BLaER1 treated with 17β-estradiol and CSF1 and Interleukin-3, amounts not matched to agents 10 nM and 100 nM (cell line): ENCODE data around the gene RPL32.

Experiments used
- H3K27ac ChIP-seq, 11 experiments: shearing (Covaris generic); formaldehyde crosslinking; 2 replicates each; pipeline ENCODE4 v1.8.1; 2022
- H3K27me3 ChIP-seq, 11 experiments: shearing (Covaris generic); formaldehyde crosslinking; 2 replicates each; pipeline ENCODE4 v1.8.1; 2022
- H3K36me3 ChIP-seq, 11 experiments: shearing (Covaris generic); formaldehyde crosslinking; 2 replicates each; pipeline ENCODE4 v1.8.1; 2022
- H3K4me1 ChIP-seq, 10 experiments: shearing (Covaris generic); formaldehyde crosslinking; 2 replicates each; pipeline ENCODE4 v1.8.1; 2022
- H3K4me2 ChIP-seq, 11 experiments: shearing (Covaris generic); formaldehyde crosslinking; 2 replicates each; pipeline ENCODE4 v1.8.1; 2022
- H3K4me3 ChIP-seq, 10 experiments: shearing (Covaris generic); formaldehyde crosslinking; 2 replicates each; pipeline ENCODE4 v1.8.1; 2022
- H3K9ac ChIP-seq, 11 experiments: shearing (Covaris generic); formaldehyde crosslinking; 2 replicates each; pipeline ENCODE4 v1.8.1; 2022
- H3K9me3 ChIP-seq, 11 experiments: shearing (Covaris generic); formaldehyde crosslinking; replicated peaks in 1 of 11; 2 replicates each; pipeline ENCODE4 v1.8.1; 2022
- H4K20me1 ChIP-seq, 11 experiments: shearing (Covaris generic); formaldehyde crosslinking; 2 replicates each; pipeline ENCODE4 v1.8.1; 2022
- Cebpa-rat ChIP-seq, 11 experiments: shearing (Covaris generic); IDR thresholded peaks; 2 replicates each; pipeline ENCODE4 v1.8.1; 2022

The RPL32 gene

GRCh38 chr3:12839156-12839946 lies 2.0 kb downstream of the RPL32 start:
- H3K4me3 ChIP-seq, result peak overlapping the region; percentile 83 to 97 (median 91)
- peaks cover 61 to 69% (median 64%) of the 10 kb centered on the region in 11 experiments for H4K20me1 ChIP-seq
- no peaks in the 10 kb centered on the region for H3K9me3 ChIP-seq
- H3K27me3 ChIP-seq, result no peaks in the 10 kb centered on the region
- peak overlapping the region; percentile 81 to 98 (median 95) for H3K4me2 ChIP-seq
- H3K27ac ChIP-seq, result peak overlapping the region in 8 of 11 experiments; percentile 93 to 99 (median 98); a peak in 10 of 22 replicates
- peaks cover 59 to 65% (median 64%) of the 10 kb centered on the region in 11 experiments for H3K36me3 ChIP-seq
- H3K4me1 ChIP-seq, result peaks cover 36 to 61% (median 51%) of the 10 kb centered on the region in 10 experiments
- TF ChIP-seq Cebpa-rat (IDR thresholded peaks at IDR 0.05), result no peak
- H3K9ac ChIP-seq, result peak overlapping the region; percentile 94 to 100 (median 97)

GRCh38 chr3:12838179-12838965 lies 3.0 kb downstream of the RPL32 start:
- H3K9ac ChIP-seq, result peak overlapping the region; percentile 19 to 100 (median 96); a peak in 20 of 22 replicates
- peak overlapping the region in 9 of 10 experiments; percentile 83 to 97 (median 93); a peak in 16 of 20 replicates for H3K4me3 ChIP-seq
- H3K27ac ChIP-seq, result peak overlapping the region in 1 of 11 experiments; percentile 5; a peak in 2 of 22 replicates
- peaks cover 36 to 68% (median 55%) of the 10 kb centered on the region in 10 experiments for H3K4me1 ChIP-seq
- H3K36me3 ChIP-seq, result peaks cover 69 to 75% (median 74%) of the 10 kb centered on the region in 11 experiments
- H4K20me1 ChIP-seq, result peaks cover 71 to 79% (median 74%) of the 10 kb centered on the region in 11 experiments
- TF ChIP-seq Cebpa-rat (IDR thresholded peaks at IDR 0.05), result no peak
- H3K27me3 ChIP-seq, result no peaks in the 10 kb centered on the region
- H3K9me3 ChIP-seq, result no peaks in the 10 kb centered on the region
- peak overlapping the region; percentile 81 to 98 (median 95) for H3K4me2 ChIP-seq

- Histone ChIP-seq H3K27ac (no peak overlapping the region; a peak in 2 of 22 replicates), H3K36me3 (peaks cover 78 to 85% (median 83%) of the 10 kb centered on the region in 11 experiments), H4K20me1 (peaks cover 80 to 88% (median 83%) of the 10 kb centered on the region in 11 experiments), H3K4me1 (peaks cover 36 to 68% (median 55%) of the 10 kb centered on the region in 10 experiments), H3K9ac (peak overlapping the region; percentile 19 to 100 (median 96); a peak in 21 of 22 replicates), H3K9me3 (no peaks in the 10 kb centered on the region), H3K4me2 (peak overlapping the region; percentile 81 to 98 (median 95)), H3K4me3 (peak overlapping the region in 9 of 10 experiments; percentile 83 to 97 (median 93); a peak in 16 of 20 replicates), H3K27me3 (no peaks in the 10 kb centered on the region)
- TF ChIP-seq Cebpa-rat (IDR thresholded peaks at IDR 0.05), result no peak
Measured at GRCh38 chr3:12837295-12837986, 3.9 kb downstream of the RPL32 start.

GRCh38 chr3:12835052-12835665 lies 6.2 kb downstream of the RPL32 start:
- no peak overlapping the region for H3K27ac ChIP-seq
- TF ChIP-seq Cebpa-rat (IDR thresholded peaks at IDR 0.05), result no peak
- H3K9me3 ChIP-seq, result no peaks in the 10 kb centered on the region
- H3K4me1 ChIP-seq, result peaks cover 32 to 66% (median 52%) of the 10 kb centered on the region in 10 experiments
- H3K4me2 ChIP-seq, result peak overlapping the region in 1 of 11 experiments; percentile 5; a peak in 1 of 22 replicates
- peaks cover 90 to 100% (median 100%) of the 10 kb centered on the region in 11 experiments for H3K36me3 ChIP-seq
- no peaks in the 10 kb centered on the region for H3K27me3 ChIP-seq
- H3K4me3 ChIP-seq, result no peak overlapping the region
- H3K9ac ChIP-seq, result no peak overlapping the region; a peak in 2 of 22 replicates
- H4K20me1 ChIP-seq, result peaks cover 76 to 100% (median 100%) of the 10 kb centered on the region in 11 experiments

GRCh38 chr3:12833222-12834161 lies 7.9 kb downstream of the RPL32 start:
- no peak for TF ChIP-seq Cebpa-rat (IDR thresholded peaks at IDR 0.05)
- H3K27ac ChIP-seq, result peak overlapping the region in 3 of 11 experiments; percentile 8 to 28 (median 23); a peak in 3 of 22 replicates
- H3K9ac ChIP-seq, result peak overlapping the region in 2 of 11 experiments; percentile 3 to 22; a peak in 1 of 22 replicates
- peaks cover 15 to 49% (median 35%) of the 10 kb centered on the region in 10 experiments for H3K4me1 ChIP-seq
- peaks cover 73 to 94% (median 85%) of the 10 kb centered on the region in 11 experiments for H3K36me3 ChIP-seq
- H4K20me1 ChIP-seq, result peaks cover 60 to 90% (median 88%) of the 10 kb centered on the region in 11 experiments
- H3K27me3 ChIP-seq, result no peaks in the 10 kb centered on the region
- H3K4me3 ChIP-seq, result no peak overlapping the region
- peak overlapping the region in 3 of 11 experiments; percentile 3 to 7 (median 6); a peak in 3 of 22 replicates for H3K4me2 ChIP-seq
- H3K9me3 ChIP-seq, result no peaks in the 10 kb centered on the region

- H3K9me3 ChIP-seq, result no peaks in the 10 kb centered on the region
- H4K20me1 ChIP-seq, result peaks cover 51 to 81% (median 79%) of the 10 kb centered on the region in 11 experiments
- 0 out of 22 replicates have a peak overlapping the region, but pooled peaks of 1 of the 11 experiments have one; percentile 3 for H3K27ac ChIP-seq
- H3K27me3 ChIP-seq, result no peaks in the 10 kb centered on the region
- no peak overlapping the region for H3K4me2 ChIP-seq
- no peak overlapping the region for H3K9ac ChIP-seq
- H3K4me1 ChIP-seq, result peaks cover 6 to 40% (median 26%) of the 10 kb centered on the region in 10 experiments; a peak in 19 of 20 replicates
- H3K36me3 ChIP-seq, result peaks cover 64 to 85% (median 76%) of the 10 kb centered on the region in 11 experiments
- no peak for TF ChIP-seq Cebpa-rat (IDR thresholded peaks at IDR 0.05)
- no peak overlapping the region for H3K4me3 ChIP-seq
Measured at GRCh38 chr3:12832350-12833221, 8.8 kb downstream of the RPL32 start.
